ENCODE data around the gene NDFIP1. TPM values are rescaled to one million over a fixed set of nuclear protein-coding genes. Genes with fewer than 3 reads are reported as not detected.
"Not testable (repeated sequence)": the region's sequence is repeated elsewhere in the genome, so short reads cannot be mapped to it uniquely, and the experiment has no call there.

NDFIP1 gene
- total and polyA plus RNA-seq, 2 experiments from 2014 or later, result 55.2 to 75.3 TPM

DNA sequence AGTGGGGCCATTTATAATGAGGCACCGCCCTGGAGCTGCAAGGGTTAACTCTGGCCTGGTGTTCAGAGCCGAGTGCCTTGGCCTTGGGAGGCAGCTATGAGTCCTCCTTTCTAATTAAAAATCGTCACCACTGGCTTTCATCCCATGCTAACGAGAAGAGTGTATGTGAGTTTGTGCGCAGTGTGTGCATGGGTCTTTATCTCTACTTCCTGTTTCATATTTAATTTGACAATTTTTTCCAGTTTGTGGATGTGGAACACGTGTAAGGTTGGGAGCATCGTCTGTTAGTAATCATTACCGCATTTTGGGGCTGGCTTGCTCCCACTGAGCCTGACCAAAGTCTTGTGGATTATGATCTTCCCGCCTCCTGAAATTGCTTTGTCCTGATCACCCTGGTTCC is 76.4 kb downstream of the NDFIP1 start:
- H3K4me3 ChIP-seq, result no peak overlapping the region
- H3K4me1 ChIP-seq (ENCODE audit: insufficient read depth), result 0 out of 2 replicates have a peak, but pooled peaks cover 7% of the 10 kb centered on the region
- peak overlapping the region; percentile 50; the same call in 1 of the 2 replicates for H2AFZ ChIP-seq
- peak; percentile 62 for DNase-seq
- TF ChIP-seq EZH2 (IDR thresholded peaks at IDR 0.05; ENCODE audit: insufficient read depth, poor library complexity, severe bottlenecking), result no peak
- H3K79me2 ChIP-seq (ENCODE audit: insufficient read depth), result no peaks in the 10 kb centered on the region
- peak overlapping the region; percentile 8 for H3K4me2 ChIP-seq (ENCODE audit: unreplicated experiment)
- no peaks in the 10 kb centered on the region for H3K9me3 ChIP-seq (ENCODE audit: low read depth)
- no peaks in the 10 kb centered on the region for H4K20me1 ChIP-seq (ENCODE audit: insufficient read depth)
- 14 to 17% methylated on average over 9 of the region's 9 CpGs for WGBS, 2 experiments (ENCODE audit: low coverage in 1 of 2, low lambda C conversion rate in 2 of 2, missing lambda C conversion rate in 2 of 2)
- no peaks in the 10 kb centered on the region for H3F3A ChIP-seq (ENCODE audit: insufficient read depth)
- no peaks in the 10 kb centered on the region for H3K9me2 ChIP-seq (ENCODE audit: insufficient read depth)
- H3K27me3 ChIP-seq (replicated peaks; ENCODE audit: insufficient read depth), result no peaks in the 10 kb centered on the region
- in situ Hi-C loops (cut with MboI), result no loop called here
- peak overlapping the region; percentile 3; the same call in 1 of the 2 replicates for H3K9ac ChIP-seq
- H3K27ac ChIP-seq, result no peak overlapping the region
- H3K36me3 ChIP-seq (ENCODE audit: low read depth), result no peaks in the 10 kb centered on the region

DNA sequence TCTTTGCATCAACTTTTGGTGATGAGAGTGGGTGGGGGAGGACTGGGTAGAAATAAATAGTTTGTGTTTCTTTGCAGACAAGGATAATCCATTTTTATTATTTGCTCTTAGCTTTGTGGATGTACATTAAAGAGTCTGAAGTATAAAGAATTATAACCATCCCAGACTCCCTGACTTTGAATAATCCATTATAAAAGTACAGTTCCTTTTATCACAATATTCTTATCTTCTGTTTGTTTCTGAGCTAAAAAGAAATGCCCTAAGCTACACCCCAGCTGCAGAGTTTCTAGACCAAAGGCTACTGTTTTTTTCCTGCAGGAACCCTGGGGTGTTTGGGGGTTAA is 77.9 kb downstream of the NDFIP1 start:
- Histone ChIP-seq H3F3A (ENCODE audit: insufficient read depth) (no peaks in the 10 kb centered on the region), H3K27ac (no peak overlapping the region), H3K4me2 (ENCODE audit: unreplicated experiment) (no peak overlapping the region), H3K27me3 (replicated peaks; ENCODE audit: insufficient read depth) (no peaks in the 10 kb centered on the region), H2AFZ (no peak overlapping the region), H4K20me1 (ENCODE audit: insufficient read depth) (no peaks in the 10 kb centered on the region), H3K4me3 (no peak overlapping the region), H3K9me3 (ENCODE audit: low read depth) (no peaks in the 10 kb centered on the region), H3K79me2 (ENCODE audit: insufficient read depth) (no peaks in the 10 kb centered on the region), H3K4me1 (ENCODE audit: insufficient read depth) (0 out of 2 replicates have a peak, but pooled peaks cover 7% of the 10 kb centered on the region), H3K36me3 (ENCODE audit: low read depth) (no peaks in the 10 kb centered on the region), H3K9me2 (ENCODE audit: insufficient read depth) (no peaks in the 10 kb centered on the region), H3K9ac (no peak overlapping the region)
- no peak for DNase-seq
- TF ChIP-seq EZH2 (IDR thresholded peaks at IDR 0.05; ENCODE audit: insufficient read depth, poor library complexity, severe bottlenecking) (no peak), EZH2phosphoT487 (IDR thresholded peaks at IDR 0.05; ENCODE audit: insufficient read depth, low read depth) (no peak)
- in situ Hi-C loops (cut with MboI), result no loop called here

DNA sequence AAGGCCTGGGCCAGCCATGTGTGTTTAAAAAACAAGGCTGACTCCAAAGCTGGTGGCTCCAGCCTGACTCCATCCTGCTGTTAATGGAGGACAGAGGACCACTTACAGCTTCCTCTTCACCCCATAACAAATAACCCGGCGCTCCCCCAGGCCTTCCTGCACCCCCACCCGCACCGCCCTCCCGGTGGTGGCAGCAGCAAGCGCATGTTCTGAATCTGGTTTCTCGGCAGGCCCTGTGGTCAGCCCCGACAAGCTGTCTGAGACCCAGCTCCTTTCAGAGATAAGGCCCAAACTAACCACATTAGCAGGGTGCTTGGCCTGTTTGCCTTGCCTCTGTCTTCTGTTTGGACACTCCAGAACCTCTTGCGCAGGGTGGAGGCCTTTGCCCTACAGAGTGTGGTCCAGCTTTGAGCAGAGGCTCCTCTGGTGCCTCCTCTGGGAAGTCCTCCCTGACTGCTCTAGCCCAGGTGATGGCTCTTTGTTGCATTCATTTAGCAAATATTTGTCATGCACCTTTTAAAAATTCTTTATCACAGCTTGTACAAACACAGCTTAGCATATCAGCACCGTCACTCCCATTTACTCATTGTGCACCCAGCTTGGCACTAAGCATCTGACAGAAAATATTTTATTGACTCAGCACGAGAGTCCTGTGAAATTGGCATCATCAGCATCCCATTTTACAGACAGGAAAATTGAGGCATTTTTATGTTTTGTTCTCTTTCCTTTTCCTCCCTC is 78.4 kb downstream of the NDFIP1 start:
- H3K9ac ChIP-seq, result no peak overlapping the region
- no peak overlapping the region for H2AFZ ChIP-seq
- DNase-seq, result no peak
- 87 to 88% methylated on average over 11 of the region's 11 CpGs for WGBS, 2 experiments (ENCODE audit: low coverage in 1 of 2, low lambda C conversion rate in 2 of 2, missing lambda C conversion rate in 2 of 2)
- no peak overlapping the region for H3K4me3 ChIP-seq
- no peaks in the 10 kb centered on the region for H3K27me3 ChIP-seq (replicated peaks; ENCODE audit: insufficient read depth)
- H3F3A ChIP-seq (ENCODE audit: insufficient read depth), result no peaks in the 10 kb centered on the region
- no peaks in the 10 kb centered on the region for H4K20me1 ChIP-seq (ENCODE audit: insufficient read depth)
- no peak overlapping the region for H3K4me2 ChIP-seq (ENCODE audit: unreplicated experiment)
- H3K36me3 ChIP-seq (ENCODE audit: low read depth), result no peaks in the 10 kb centered on the region
- in situ Hi-C loops (cut with MboI), result no loop called here
- no peaks in the 10 kb centered on the region for H3K79me2 ChIP-seq (ENCODE audit: insufficient read depth)
- H3K4me1 ChIP-seq (ENCODE audit: insufficient read depth), result 0 out of 2 replicates have a peak, but pooled peaks cover 7% of the 10 kb centered on the region
- no peak for TF ChIP-seq EZH2 (IDR thresholded peaks at IDR 0.05; ENCODE audit: insufficient read depth, poor library complexity, severe bottlenecking)
- TF ChIP-seq EZH2phosphoT487 (IDR thresholded peaks at IDR 0.05; ENCODE audit: insufficient read depth, low read depth), result no peak
- no peak overlapping the region for H3K27ac ChIP-seq
- no peaks in the 10 kb centered on the region for H3K9me3 ChIP-seq (ENCODE audit: low read depth)
- H3K9me2 ChIP-seq (ENCODE audit: insufficient read depth), result no peaks in the 10 kb centered on the region

DNA sequence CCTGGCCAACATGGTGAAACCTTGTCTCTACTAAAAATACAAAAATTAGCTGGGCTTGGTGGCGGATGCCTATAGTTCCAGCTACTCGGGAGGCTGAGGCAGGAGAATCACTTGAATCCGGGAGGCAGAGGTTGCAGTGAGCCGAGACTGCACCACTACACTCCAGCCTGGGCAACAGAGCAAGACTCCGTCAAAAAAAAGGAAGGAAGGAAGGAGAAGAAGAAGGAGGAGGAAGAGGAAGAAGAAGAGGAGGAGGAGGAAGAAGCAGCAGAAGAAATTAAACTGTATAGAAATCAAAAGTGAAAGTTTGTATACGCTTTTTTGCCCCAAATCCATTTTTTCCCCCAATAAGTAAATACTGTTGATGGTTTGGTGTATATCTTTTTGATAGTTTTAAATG is 80.1 kb downstream of the NDFIP1 start:
- H2AFZ ChIP-seq; H4K20me1 ChIP-seq (ENCODE audit: insufficient read depth); H3K4me1 ChIP-seq (ENCODE audit: insufficient read depth); H3K79me2 ChIP-seq (ENCODE audit: insufficient read depth); H3K9me3 ChIP-seq (ENCODE audit: low read depth); H3K27me3 ChIP-seq (replicated peaks; ENCODE audit: insufficient read depth); H3K27ac ChIP-seq; H3K9me2 ChIP-seq (ENCODE audit: insufficient read depth); in situ Hi-C loops (cut with MboI); DNase-seq; H3F3A ChIP-seq (ENCODE audit: insufficient read depth); H3K4me2 ChIP-seq (ENCODE audit: unreplicated experiment); H3K36me3 ChIP-seq (ENCODE audit: low read depth); H3K9ac ChIP-seq; H3K4me3 ChIP-seq: not testable (repeated sequence)
- 91 to 98% methylated on average over 6 of the region's 6 CpGs for WGBS, 2 experiments (ENCODE audit: low coverage in 1 of 2, low lambda C conversion rate in 2 of 2, missing lambda C conversion rate in 2 of 2)

DNA sequence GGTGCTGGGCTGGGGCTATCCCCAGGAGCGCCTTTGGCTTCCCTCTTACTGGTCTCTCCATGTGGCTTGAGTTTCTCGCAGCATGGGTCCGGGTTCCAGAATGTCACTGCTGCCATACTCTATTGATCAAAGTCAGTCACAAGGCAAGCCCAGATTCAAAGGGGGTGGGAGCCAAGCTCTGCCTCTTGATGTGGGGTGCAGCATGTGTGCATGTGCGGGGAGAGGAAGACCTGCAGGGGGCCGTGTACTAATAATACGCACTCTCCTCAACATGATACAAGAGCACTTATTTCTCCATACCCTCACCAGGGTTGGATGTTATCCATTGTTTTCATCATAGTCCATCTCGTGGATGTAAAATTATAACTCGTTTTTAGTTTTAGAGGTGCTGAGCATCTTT is 81.2 kb downstream of the NDFIP1 start:
- 41 to 46% methylated on average over 8 of the region's 8 CpGs for WGBS, 2 experiments (ENCODE audit: low coverage in 1 of 2, low lambda C conversion rate in 2 of 2, missing lambda C conversion rate in 2 of 2)
- H3K36me3 ChIP-seq (ENCODE audit: low read depth), result no peaks in the 10 kb centered on the region

More for the DNA sequence above, 81.2 kb downstream of the NDFIP1 start:
- no peaks in the 10 kb centered on the region for H3K9me2 ChIP-seq (ENCODE audit: insufficient read depth)
- no peak overlapping the region for H3K4me3 ChIP-seq
- H3F3A ChIP-seq (ENCODE audit: insufficient read depth), result no peaks in the 10 kb centered on the region
- H3K27me3 ChIP-seq (replicated peaks; ENCODE audit: insufficient read depth), result no peaks in the 10 kb centered on the region
- H3K27ac ChIP-seq, result no peak overlapping the region
- H4K20me1 ChIP-seq (ENCODE audit: insufficient read depth), result no peaks in the 10 kb centered on the region
- H3K79me2 ChIP-seq (ENCODE audit: insufficient read depth), result no peaks in the 10 kb centered on the region
- H3K9me3 ChIP-seq (ENCODE audit: low read depth), result no peaks in the 10 kb centered on the region
- no peak for DNase-seq
- in situ Hi-C loops (cut with MboI), result no loop called here
- H3K9ac ChIP-seq, result no peak overlapping the region
- H3K4me1 ChIP-seq (ENCODE audit: insufficient read depth), result 0 out of 2 replicates have a peak, but pooled peaks cover 5% of the 10 kb centered on the region
- no peak for TF ChIP-seq EZH2phosphoT487 (IDR thresholded peaks at IDR 0.05; ENCODE audit: insufficient read depth, low read depth)
- TF ChIP-seq EZH2 (IDR thresholded peaks at IDR 0.05; ENCODE audit: insufficient read depth, poor library complexity, severe bottlenecking), result no peak
- no peak overlapping the region for H2AFZ ChIP-seq
- H3K4me2 ChIP-seq (ENCODE audit: unreplicated experiment), result no peak overlapping the region
